ENCODE results near the gene RNF14.

DNA sequence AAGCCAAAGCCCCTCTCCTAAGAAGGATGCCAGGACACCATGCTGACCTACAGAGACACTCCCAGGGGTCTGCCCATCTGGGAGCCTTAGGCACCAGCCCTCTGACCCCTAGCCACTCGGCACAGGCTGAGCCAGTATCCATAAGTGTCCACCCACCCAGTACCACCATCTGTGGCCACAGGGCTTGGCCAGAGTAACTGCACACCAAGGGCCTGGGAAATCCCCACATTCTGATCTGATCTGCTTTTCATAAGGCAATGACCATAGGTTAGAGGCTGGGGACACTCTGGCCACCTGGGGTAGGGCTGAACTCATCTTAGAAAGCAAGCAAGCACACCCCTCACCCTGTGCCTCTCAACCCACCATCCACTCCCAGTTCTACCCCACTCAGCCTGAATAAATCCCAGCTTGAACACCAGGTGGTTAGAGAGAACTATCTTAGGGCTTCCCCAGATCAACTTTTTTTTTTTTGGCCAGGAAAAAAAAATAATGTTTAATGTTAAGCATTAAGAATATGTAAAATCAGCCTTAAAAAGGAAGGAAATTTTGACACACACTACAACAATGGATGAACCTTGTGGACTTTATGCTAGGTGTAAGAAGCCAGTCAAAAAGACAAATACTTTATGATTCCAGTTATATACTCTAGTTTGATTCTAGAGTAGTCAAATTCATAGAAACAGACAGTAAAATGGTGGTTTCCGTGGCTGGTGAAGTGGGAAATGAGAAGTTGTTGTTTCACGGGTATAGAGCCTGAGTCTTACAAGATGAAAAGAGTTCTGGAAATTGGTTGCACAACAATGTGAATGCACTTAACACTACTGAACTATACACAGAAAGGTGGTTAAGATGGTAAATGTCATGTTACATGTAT lies 37.7 kb downstream of the RNF14 start:
- TF ChIP-seq, protein P1, sequence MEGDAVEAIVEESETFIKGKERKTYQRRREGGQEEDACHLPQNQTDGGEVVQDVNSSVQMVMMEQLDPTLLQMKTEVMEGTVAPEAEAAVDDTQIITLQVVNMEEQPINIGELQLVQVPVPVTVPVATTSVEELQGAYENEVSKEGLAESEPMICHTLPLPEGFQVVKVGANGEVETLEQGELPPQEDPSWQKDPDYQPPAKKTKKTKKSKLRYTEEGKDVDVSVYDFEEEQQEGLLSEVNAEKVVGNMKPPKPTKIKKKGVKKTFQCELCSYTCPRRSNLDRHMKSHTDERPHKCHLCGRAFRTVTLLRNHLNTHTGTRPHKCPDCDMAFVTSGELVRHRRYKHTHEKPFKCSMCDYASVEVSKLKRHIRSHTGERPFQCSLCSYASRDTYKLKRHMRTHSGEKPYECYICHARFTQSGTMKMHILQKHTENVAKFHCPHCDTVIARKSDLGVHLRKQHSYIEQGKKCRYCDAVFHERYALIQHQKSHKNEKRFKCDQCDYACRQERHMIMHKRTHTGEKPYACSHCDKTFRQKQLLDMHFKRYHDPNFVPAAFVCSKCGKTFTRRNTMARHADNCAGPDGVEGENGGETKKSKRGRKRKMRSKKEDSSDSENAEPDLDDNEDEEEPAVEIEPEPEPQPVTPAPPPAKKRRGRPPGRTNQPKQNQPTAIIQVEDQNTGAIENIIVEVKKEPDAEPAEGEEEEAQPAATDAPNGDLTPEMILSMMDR (conservative IDR thresholded peaks at IDR 0.05), result no peak
- TF ChIP-seq EZH2 (IDR thresholded peaks at IDR 0.05; ENCODE audit: low read depth), result no peak
